Fibroblast of mammary gland (primary cell): Measurements from ENCODE around the gene MET.

Source experiments
- DNase-seq: peaks from one replicate; pipeline ENCODE4 v3.0.0-alpha.2; 2010; ENCODE audit warnings: low read depth
- H3K4me3 ChIP-seq: 2 replicates; pipeline ENCODE4 v1.5.1; 2011; ENCODE audit warnings: low read depth, mild to moderate bottlenecking, low read length, moderate library complexity; ENCODE audit not compliant: control insufficient read depth
- CTCF ChIP-seq: conservative IDR thresholded peaks from 2 replicates; pipeline ENCODE4 v1.5.1; 2011; ENCODE audit warnings: low read depth, low read length, inconsistent platforms; ENCODE audit not compliant: control insufficient read depth, insufficient read depth

The MET gene

GRCh38 chr7:116686033-116686432 is 14.0 kb downstream of the MET start:
- TF ChIP-seq CTCF: no peak
- H3K4me3 ChIP-seq: no peak overlapping the region
- DNase-seq: no peak

- no peak for TF ChIP-seq CTCF
- DNase-seq: no peak
- H3K4me3 ChIP-seq: no peak overlapping the region
Measured at GRCh38 chr7:116686812-116687419, 14.9 kb downstream of the MET start.

GRCh38 chr7:116687801-116688201 is 15.8 kb downstream of the MET start:
- peak; percentile 82 for DNase-seq
- H3K4me3 ChIP-seq: no peak overlapping the region

GRCh38 chr7:116689790-116690259 is 17.8 kb downstream of the MET start:
- H3K4me3 ChIP-seq: no peak overlapping the region
- DNase-seq: no peak
- TF ChIP-seq CTCF: no peak

More at GRCh38 chr7:116687801-116688201, 15.8 kb downstream of the MET start:
- TF ChIP-seq CTCF: no peak

- no peak for TF ChIP-seq CTCF
- peak; percentile 78 for DNase-seq
Measured at GRCh38 chr7:116691664-116692063, 19.7 kb downstream of the MET start.

GRCh38 chr7:116692401-116693308 is 20.7 kb downstream of the MET start:
- no peak overlapping the region for H3K4me3 ChIP-seq
- DNase-seq: peak; percentile 61
- no peak for TF ChIP-seq CTCF

More at GRCh38 chr7:116691664-116692063, 19.7 kb downstream of the MET start:
- H3K4me3 ChIP-seq: no peak overlapping the region
